Kidney (tissue), 14 donors: ENCODE results near the gene COX18. TPM values are rescaled to one million over a fixed set of nuclear protein-coding genes. Genes with fewer than 3 reads are reported as not detected.

Source experiments
- DNase-seq, 5 donors: peaks; one replicate each; pipeline ENCODE4 v3.0.0-alpha.2; 2013 to 2020
- FAIRE-seq: peaks from 2 replicates; lab custom pipeline; 2012; peaks lifted over from hg19 to GRCh38; lab: Jason Lieb, UNC
- H3K27ac ChIP-seq, 2 donors: one replicate each; pipeline ENCODE4 v1.7.0; 2013; ENCODE audit warnings: low read depth in 2 of 2, low read length in 2 of 2, inconsistent platforms in 1 of 2
- H3K27me3 ChIP-seq: one replicate; pipeline ENCODE4 v1.7.1; 2013; ENCODE audit warnings: low read length, inconsistent platforms; ENCODE audit not compliant: control insufficient read depth, insufficient read depth
- H3K36me3 ChIP-seq, 3 donors: one replicate each; pipeline versions ENCODE4 v1.7.0 to v1.7.1; 2013; ENCODE audit warnings: low read length in 3 of 3, control low read depth in 1 of 3, inconsistent platforms in 1 of 3; ENCODE audit not compliant: insufficient read depth in 3 of 3, control insufficient read depth in 2 of 3
- H3K4me1 ChIP-seq, 3 donors: one replicate each; pipeline versions ENCODE4 v1.7.0 to v1.7.1; 2013; ENCODE audit warnings: low read length in 3 of 3, inconsistent platforms in 1 of 3, low read depth in 1 of 3; ENCODE audit not compliant: control insufficient read depth in 2 of 3, insufficient read depth in 2 of 3
- H3K4me3 ChIP-seq, 3 donors: one replicate each; pipeline versions ENCODE4 v1.7.0 to v1.8.1; 2013; ENCODE audit warnings: low read length in 3 of 3, control low read depth in 1 of 3, inconsistent platforms in 1 of 3
- H3K9ac ChIP-seq, 3 donors: one replicate each; pipeline versions ENCODE4 v1.7.0 to v1.7.1; 2013; ENCODE audit warnings: low read length in 3 of 3, control low read depth in 1 of 3, inconsistent platforms in 1 of 3
- H3K9me3 ChIP-seq, 3 donors: one replicate each; pipeline versions ENCODE4 v1.7.0 to v1.7.1; 2013; ENCODE audit warnings: low read length in 3 of 3, control low read depth in 1 of 3, inconsistent platforms in 1 of 3; ENCODE audit not compliant: control insufficient read depth in 2 of 3, insufficient read depth in 1 of 3
- CTCF ChIP-seq: IDR thresholded peaks from 3 replicates; pipeline ENCODE4 v1.5.1; 2012; ENCODE audit warnings: mild to moderate bottlenecking, moderate library complexity, borderline replicate concordance; ENCODE audit not compliant: insufficient read depth; ENCODE audit errors: extremely low read depth
- intact Hi-C: fragments of 100-400 bp; cut with DNase I; formaldehyde crosslinking; loops from one replicate; pipeline ENCODE4 v1.11.1; 2022
- polyA plus RNA-seq: library from polyadenylated mRNA; stranded (reverse); fragments of 350-450 nt; fragmentation: Illumina TruSeq; extraction: RNeasy Lipid Tissue Mini Kit (QIAGEN cat#74804); gene quantifications from one replicate; pipeline ENCODE4 v1.2.3, GENCODE V29; 2014; ENCODE audit warnings: low read depth, low replicate concordance; ENCODE audit not compliant: insufficient read depth
- total RNA-seq: library from RNA; stranded (reverse); fragmentation: NEBNext Ultra II Directional; extraction: Animal tissue kit (Norgen Biotek cat#: 25700); gene quantifications from one replicate; pipeline ENCODE4 v1.2.1, GENCODE V29; 2021
- donor health status: control.
- donor health status: control.
- donor health status: control.
- donor health status: control.
- donor health status: control.
- donor health status: DM: yes; HTN: yes; CAD: no.
- donor health status: Normal renal cell carcinoma (clear cell type).

The COX18 gene
- total and polyA plus RNA-seq, 2 donors from 2014 or later, result 12.5 to 15.8 TPM

- Histone ChIP-seq H3K4me3 (no peak overlapping the region), H3K9ac (no peak overlapping the region), H3K9me3 (no peaks in the 10 kb centered on the region), H3K4me1 (peaks cover 0 to 2% (median 0%) of the 10 kb centered on the region in 3 donors), H3K27ac (no peak overlapping the region), H3K36me3 (peaks cover under 1 to 18% (median 8%) of the 10 kb centered on the region in 3 donors), H3K27me3 (no peaks in the 10 kb centered on the region)
- no peak for DNase-seq
- peak; percentile 89 for FAIRE-seq
- TF ChIP-seq CTCF, result no peak
- intact Hi-C loops, result no loop called here
These were observed 16.8 kb upstream of the COX18 start for GRCh38 chr4:73086095-73086868.

- Histone ChIP-seq H3K4me1 (no peaks in the 10 kb centered on the region), H3K27me3 (no peaks in the 10 kb centered on the region), H3K36me3 (peaks cover 6 to 33% (median 12%) of the 10 kb centered on the region in 3 donors), H3K9me3 (no peaks in the 10 kb centered on the region), H3K27ac (no peak overlapping the region), H3K9ac (no peak overlapping the region), H3K4me3 (no peak overlapping the region)
- no peak for TF ChIP-seq CTCF
- intact Hi-C loops, result no loop called here
- DNase-seq (no peak), FAIRE-seq (no peak)
These were observed 11.3 kb upstream of the COX18 start for GRCh38 chr4:73080789-73081188.

GRCh38 chr4:73075832-73076231 lies 6.3 kb upstream of the COX18 start:
- H3K27me3 ChIP-seq, result no peaks in the 10 kb centered on the region
- FAIRE-seq (no peak), DNase-seq (no peak)
- no peak for TF ChIP-seq CTCF
- no peak overlapping the region for H3K4me3 ChIP-seq
- no peak overlapping the region for H3K9ac ChIP-seq
- H3K9me3 ChIP-seq, result no peaks in the 10 kb centered on the region
- H3K36me3 ChIP-seq, result peaks cover 6 to 21% (median 14%) of the 10 kb centered on the region in 3 donors
- H3K27ac ChIP-seq, result no peak overlapping the region
- H3K4me1 ChIP-seq, result no peaks in the 10 kb centered on the region
- intact Hi-C loops, result no loop called here

GRCh38 chr4:73070074-73070390 lies 516 bp upstream of the COX18 start:
- Histone ChIP-seq H3K36me3 (no peaks in the 10 kb centered on the region), H3K27ac (peak overlapping the region; percentile 91 to 97), H3K27me3 (no peaks in the 10 kb centered on the region), H3K9ac (peak overlapping the region; percentile 87 to 96 (median 87)), H3K4me3 (peak overlapping the region; percentile 92 to 97 (median 94)), H3K9me3 (no peaks in the 10 kb centered on the region), H3K4me1 (peaks cover 0 to 8% (median 7%) of the 10 kb centered on the region in 3 donors)
- DNase-seq, result no peak
- TF ChIP-seq CTCF, result no peak
- intact Hi-C loops, result no loop called here
- no peak for FAIRE-seq
